HG02885 (cell line): ENCODE measurements around the gene OR13F1.
"Not testable (repeated sequence)": the region's sequence is repeated elsewhere in the genome, so short reads cannot be mapped to it uniquely, and the experiment has no call there.

ENCODE experiments used
- ATAC-seq: cut with Tn5 transposase; IDR thresholded peaks from one replicate; pipeline ENCODE4 v1.9.1; 2021; ENCODE audit warnings: mild to moderate bottlenecking; ENCODE audit not compliant: unreplicated experiment, poor library complexity

The OR13F1 gene, protein sequence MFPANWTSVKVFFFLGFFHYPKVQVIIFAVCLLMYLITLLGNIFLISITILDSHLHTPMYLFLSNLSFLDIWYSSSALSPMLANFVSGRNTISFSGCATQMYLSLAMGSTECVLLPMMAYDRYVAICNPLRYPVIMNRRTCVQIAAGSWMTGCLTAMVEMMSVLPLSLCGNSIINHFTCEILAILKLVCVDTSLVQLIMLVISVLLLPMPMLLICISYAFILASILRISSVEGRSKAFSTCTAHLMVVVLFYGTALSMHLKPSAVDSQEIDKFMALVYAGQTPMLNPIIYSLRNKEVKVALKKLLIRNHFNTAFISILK

GRCh38 chr9:104503963-104504362 is at the start of gene OR13F1:
TSS of gene OR13F1 (plus strand) at chr9:104504263. CDS start at chr9:104504263, 0 bp downstream.
- ATAC-seq, result no peak

DNA sequence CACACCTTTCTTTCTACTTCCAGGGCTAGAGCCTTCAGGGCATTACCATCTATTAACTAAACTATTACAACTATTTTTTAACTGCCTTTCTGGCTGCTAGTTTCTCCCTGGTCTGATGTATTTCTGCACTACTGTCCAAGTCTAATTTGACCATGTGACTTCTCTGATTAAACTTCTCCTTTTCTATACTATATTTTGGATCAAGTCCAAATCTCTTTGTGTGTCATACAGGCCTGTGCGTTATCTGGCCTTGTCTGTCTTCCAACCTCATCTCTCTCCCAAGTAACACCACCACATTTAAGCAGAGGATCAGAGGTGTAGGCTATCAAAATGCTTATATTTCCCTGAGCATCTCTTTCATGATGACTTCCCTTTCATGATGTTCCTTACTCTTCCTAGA is 47.2 kb upstream of the OR13F1 start:
- ATAC-seq, result no peak

DNA sequence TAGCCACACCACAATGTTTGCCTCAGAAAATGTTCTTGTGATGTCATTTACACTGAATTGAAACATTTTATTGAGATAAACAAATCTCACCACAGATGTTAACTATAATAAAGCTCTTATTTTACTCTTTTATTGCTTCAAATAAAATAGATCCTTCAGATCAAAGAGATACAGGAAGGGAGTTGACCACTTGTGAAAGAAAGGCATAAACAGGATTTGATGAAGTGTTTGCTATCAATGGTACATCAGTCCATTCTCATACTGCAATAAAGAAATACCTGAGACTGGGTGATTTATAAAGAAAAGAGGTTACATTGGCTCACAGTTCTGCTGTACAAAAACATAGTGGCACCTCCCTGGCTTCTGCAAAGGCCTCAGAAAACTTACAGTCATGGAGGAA is 40.2 kb upstream of the OR13F1 start:
- ATAC-seq, result no peak

DNA sequence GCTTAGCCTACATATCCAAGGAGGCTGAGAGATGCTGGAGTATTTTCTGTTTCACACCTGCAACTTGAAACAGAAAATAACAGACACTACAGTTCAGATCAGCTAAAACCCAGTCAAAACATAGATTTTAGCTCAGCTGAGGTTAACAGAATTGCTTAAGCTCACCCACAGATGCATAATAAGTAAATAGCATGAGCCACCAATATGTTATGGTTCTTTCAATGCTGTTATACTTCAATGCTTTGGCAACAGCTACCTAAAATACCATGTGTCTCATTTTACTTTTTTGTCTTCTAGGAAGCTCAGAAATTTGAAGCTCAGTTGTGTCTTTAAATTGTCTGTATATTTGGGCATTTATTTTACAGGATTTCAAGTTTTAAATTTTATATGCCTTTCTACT is 35.8 kb upstream of the OR13F1 start:
- ATAC-seq, result no peak

DNA sequence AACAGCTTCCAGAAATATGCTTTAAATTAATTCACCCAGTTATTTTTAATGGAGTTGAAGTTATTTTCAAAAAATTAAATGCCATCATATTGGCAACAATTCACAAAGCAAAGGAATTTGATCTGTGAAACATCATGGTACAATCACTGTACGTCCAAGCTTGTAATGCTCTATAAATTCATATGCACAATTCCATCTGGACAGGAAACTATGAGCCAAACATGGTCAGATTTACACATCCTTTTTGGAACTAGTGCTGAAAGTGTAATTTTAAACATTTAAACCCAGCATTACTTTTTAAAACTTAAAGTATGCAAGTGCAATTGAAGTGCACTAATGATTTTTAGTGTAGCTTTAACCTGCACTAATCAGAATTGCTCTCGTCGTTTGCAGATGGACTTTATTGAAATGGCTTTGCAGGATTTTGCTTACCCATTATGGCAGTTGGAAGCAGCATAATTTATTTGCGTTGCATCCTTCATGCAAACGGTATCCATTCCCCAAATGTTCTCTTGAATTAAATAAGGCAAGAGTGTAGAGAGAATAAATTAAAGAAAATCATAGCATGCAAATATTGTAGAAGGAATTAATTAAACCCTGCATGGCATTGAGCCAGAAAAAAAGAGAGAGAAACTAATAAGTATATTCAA is 21.0 kb upstream of the OR13F1 start:
- ATAC-seq, result no peak

GRCh38 chr9:104485014-104485413 is 19.0 kb upstream of the OR13F1 start:
- ATAC-seq, result no peak

- peak; percentile 38 for ATAC-seq
These were observed 9.3 kb upstream of the OR13F1 start for GRCh38 chr9:104494808-104495207.

DNA sequence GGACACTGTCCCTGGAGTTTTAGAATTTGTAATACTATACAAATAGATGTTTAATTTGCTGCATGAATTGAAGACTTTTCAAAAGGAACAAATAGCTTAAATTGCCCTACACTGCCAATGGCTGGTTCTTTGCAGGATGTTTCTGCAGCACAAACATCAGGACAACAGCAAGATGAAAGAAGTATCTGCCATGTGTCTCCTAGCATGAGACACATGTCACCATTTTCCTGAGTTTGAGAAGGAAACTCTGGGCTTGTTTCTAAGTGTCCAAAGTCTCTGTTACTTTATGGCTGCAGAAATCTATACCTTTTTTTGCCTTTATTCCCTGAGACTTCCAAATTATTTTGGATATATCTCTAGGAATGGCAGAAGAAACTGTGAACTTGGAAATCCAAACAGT is 623 bp upstream of the OR13F1 start:
- no peak for ATAC-seq

GRCh38 chr9:104506565-104506964 is 2.5 kb downstream of the OR13F1 start:
- ATAC-seq, result no peak

- no peak for ATAC-seq
These were observed 10.8 kb downstream of the OR13F1 start for GRCh38 chr9:104514901-104515300.

DNA sequence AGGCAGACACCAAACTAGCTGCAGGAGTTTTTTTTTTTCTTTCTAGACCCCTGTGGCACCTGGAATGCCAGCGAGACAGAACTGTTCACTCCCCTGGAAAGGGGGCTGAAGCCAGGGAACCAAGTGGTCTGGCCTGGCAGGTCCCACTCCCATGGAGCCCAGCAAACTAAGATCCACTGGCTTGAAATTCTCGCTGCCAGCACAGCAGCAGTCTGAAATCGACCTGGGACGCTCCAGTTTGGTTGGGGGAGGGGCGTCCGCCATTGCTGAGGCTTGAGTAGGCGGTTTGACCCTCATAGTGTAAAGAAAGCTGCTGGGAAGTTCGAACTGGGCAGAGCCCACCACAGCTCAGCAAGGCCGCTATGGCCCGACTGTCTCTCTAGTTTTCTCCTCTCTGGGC is 16.2 kb downstream of the OR13F1 start:
- ATAC-seq, result not testable (repeated sequence)

DNA sequence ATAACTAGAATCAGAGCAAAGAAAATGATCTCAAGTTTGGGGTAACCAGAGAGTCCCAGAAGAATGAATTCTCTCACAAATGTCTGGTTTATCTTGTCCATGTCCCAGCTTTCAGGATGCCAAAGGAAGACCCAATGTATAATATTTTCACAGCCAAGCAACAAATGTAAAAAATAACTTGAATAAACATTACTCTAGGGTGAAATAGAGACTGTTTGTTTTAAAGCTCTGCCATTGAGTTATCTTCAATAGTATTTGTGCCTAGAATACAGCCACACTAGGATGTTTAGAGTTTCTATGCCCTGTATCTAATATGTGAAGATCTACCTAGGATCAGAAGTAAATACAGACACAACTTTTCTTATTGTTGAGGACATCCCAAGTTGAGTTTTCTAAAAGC is 23.0 kb downstream of the OR13F1 start, which contains the start of gene OR13C4:
TSS of gene OR13C4 (minus strand) at position 101 of the 400 bp plus-strand sequence. CDS start at position 101, 0 bp downstream.
- ATAC-seq, result no peak

GRCh38 chr9:104536756-104537155 is 32.7 kb downstream of the OR13F1 start, which contains the start of gene OR13C3:
TSS of gene OR13C3 (minus strand) at chr9:104536856. CDS start at chr9:104536723, 133 bp downstream.
- ATAC-seq, result no peak

GRCh38 chr9:104539275-104539674 is 35.2 kb downstream of the OR13F1 start:
- no peak for ATAC-seq

DNA sequence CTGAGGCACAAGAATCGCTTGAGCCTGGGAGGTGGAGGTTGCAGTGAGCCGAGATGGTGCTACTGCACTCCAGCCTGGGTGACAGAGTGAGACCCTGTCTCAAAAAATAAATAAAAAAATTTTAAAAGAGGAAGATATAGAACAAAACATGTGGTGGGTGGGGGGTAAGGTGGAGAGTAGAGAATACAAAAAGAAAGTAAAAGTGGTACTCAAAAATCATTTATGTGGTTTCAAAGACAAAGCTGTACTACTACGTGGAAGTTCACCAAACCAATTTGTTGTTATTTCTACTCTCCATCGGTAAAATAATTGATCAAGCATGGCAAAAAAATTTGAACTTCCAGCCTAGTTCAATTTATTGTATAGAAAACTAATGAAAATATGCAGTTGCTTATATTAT is 40.6 kb downstream of the OR13F1 start:
- ATAC-seq, result no peak

DNA sequence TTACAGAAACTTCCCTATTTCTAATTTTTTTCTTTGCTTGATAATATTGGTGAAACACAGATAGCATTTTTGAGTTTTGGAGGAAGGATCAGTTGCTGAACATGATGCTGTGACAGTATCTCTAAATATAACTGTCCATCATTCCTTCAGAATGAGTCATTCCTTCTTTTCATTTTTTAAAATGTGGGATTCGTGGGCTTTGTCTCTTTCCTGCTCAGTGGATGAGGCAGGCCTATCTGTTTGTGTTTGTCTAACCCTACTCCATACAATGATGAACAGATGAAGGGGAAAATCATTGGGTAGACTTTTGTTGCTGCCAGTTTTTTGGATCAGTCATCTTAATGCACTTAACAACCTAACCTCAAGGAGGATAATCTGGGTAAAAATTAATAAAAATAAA is 49.2 kb downstream of the OR13F1 start:
- ATAC-seq, result no peak
